Neutrophil (primary cell): ENCODE results near the gene TIAM1.

Source experiments
- H3K27ac ChIP-seq: fragments of 200-600 bp; sonication (generic); 2 replicates; pipeline ENCODE4 v1.5.1; 2016; ENCODE audit warnings: mild to moderate bottlenecking, moderate library complexity
- H3K27me3 ChIP-seq: fragments of 200-600 bp; sonication (generic); 2 replicates; pipeline ENCODE4 v1.6.0; 2016; ENCODE audit warnings: mild to moderate bottlenecking
- H3K36me3 ChIP-seq: fragments of 200-600 bp; sonication (generic); 2 replicates; pipeline ENCODE4 v1.5.1; 2017
- H3K4me1 ChIP-seq, 2 experiments: fragments of 200-600 bp in 1 of 2; sonication (generic) in 1 of 2; 1 replicate in 1 of 2; 2 replicates in 1 of 2; pipeline versions ENCODE4 v1.5.1 to v1.6.1; 2013 to 2016; ENCODE audit warnings: low read depth in 1 of 2, low read length in 1 of 2, mild to moderate bottlenecking in 1 of 2, moderate library complexity in 1 of 2; ENCODE audit not compliant: control insufficient read depth in 1 of 2, insufficient read depth in 1 of 2
- H3K4me3 ChIP-seq, 2 experiments: fragments of 200-600 bp in 1 of 2; sonication (generic) in 1 of 2; 1 replicate in 1 of 2; 2 replicates in 1 of 2; pipeline ENCODE4 v1.5.1; 2013 to 2016; ENCODE audit warnings: low read depth in 1 of 2, low read length in 1 of 2, mild to moderate bottlenecking in 1 of 2, moderate library complexity in 1 of 2
- H3K9me3 ChIP-seq: fragments of 200-600 bp; sonication (generic); 2 replicates; pipeline ENCODE4 v1.5.1; 2016
- TF ChIP-seq, protein P1 (sequence below): fragments of 200-600 bp; sonication (generic); IDR thresholded peaks from 2 replicates; pipeline ENCODE4 v1.5.1; 2016; ENCODE audit warnings: antibody characterized with exemption

TIAM1 gene

GRCh38 chr21:31338908-31339368 is 5.1 kb downstream of the TIAM1 start:
- H3K27ac ChIP-seq, result no peak overlapping the region
- no peaks in the 10 kb centered on the region for H3K36me3 ChIP-seq
- H3K9me3 ChIP-seq, result no peaks in the 10 kb centered on the region
- H3K4me1 ChIP-seq, result no peaks in the 10 kb centered on the region
- H3K4me3 ChIP-seq, result no peak overlapping the region
- TF ChIP-seq, protein P1, sequence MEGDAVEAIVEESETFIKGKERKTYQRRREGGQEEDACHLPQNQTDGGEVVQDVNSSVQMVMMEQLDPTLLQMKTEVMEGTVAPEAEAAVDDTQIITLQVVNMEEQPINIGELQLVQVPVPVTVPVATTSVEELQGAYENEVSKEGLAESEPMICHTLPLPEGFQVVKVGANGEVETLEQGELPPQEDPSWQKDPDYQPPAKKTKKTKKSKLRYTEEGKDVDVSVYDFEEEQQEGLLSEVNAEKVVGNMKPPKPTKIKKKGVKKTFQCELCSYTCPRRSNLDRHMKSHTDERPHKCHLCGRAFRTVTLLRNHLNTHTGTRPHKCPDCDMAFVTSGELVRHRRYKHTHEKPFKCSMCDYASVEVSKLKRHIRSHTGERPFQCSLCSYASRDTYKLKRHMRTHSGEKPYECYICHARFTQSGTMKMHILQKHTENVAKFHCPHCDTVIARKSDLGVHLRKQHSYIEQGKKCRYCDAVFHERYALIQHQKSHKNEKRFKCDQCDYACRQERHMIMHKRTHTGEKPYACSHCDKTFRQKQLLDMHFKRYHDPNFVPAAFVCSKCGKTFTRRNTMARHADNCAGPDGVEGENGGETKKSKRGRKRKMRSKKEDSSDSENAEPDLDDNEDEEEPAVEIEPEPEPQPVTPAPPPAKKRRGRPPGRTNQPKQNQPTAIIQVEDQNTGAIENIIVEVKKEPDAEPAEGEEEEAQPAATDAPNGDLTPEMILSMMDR, result no peak
- peaks cover 31% of the 10 kb centered on the region for H3K27me3 ChIP-seq

DNA sequence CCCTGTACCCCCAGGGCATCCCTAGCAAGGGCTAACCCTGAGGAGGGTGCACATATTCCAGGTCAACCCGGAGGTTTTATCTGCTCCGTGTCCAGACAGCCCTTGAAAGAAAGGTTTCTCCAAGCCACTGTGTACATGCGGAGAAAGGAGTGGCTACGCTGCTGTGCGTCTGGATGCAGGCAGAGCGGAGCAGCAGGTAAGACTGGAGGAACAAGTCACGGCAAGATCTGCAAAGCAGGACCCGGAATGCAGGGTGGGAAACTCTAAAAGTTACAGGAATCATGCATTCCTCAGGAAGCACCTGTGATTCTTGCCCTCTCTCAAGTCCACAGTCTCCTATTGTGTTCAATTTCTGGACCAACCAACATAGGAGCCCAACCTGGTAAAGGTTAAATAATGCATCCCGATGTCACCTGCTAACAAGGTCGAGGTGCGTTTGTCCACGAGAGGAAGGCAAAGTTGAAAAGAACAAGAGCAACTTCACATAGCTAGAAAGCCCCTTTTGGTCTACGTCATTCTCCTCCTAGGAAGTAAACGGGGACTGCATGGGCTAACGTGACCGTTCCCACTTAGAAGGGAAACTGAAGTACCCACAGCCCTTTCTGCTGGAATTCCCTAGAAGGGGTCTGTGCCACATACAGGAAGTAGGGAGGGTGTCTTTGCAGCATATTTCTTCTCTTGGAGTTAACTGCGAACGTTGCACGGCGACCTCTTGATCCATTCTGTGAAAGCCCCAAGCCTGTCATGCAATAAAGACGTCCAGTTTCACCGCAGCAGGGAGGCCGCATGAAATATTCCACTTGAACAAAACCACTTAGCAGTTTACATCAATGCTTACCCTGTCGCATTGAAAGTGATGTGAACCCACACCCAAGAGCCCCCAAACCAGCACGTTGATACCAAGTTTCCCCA is 5.8 kb downstream of the TIAM1 start:
- Histone ChIP-seq H3K4me3 (no peak overlapping the region), H3K9me3 (no peaks in the 10 kb centered on the region), H3K27me3 (peaks cover 25% of the 10 kb centered on the region), H3K4me1 (no peaks in the 10 kb centered on the region), H3K27ac (no peak overlapping the region), H3K36me3 (no peaks in the 10 kb centered on the region)
- TF ChIP-seq, protein P1, result no peak

DNA sequence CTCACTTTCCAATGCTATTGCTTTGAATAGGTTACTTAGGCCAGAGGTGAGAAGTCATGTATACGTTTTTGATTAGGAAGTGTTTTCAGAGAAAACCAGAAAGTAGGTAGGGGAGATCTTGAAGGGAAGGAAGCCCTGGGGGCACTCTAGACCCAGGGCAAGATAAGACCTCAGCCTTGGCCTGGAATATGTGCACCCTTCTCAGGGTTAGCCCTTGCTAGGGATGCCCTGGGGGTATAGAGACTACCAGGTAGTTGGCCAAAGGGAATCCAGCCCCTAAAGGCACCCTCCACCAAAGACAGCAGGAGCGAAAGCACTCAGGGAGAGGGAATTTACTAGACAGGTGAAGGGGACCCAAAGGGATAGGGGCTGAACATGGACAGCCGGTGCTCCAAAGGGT is 7.0 kb downstream of the TIAM1 start:
- Histone ChIP-seq H3K27ac (no peak overlapping the region), H3K4me1 (no peaks in the 10 kb centered on the region), H3K4me3 (no peak overlapping the region), H3K36me3 (no peaks in the 10 kb centered on the region), H3K9me3 (no peaks in the 10 kb centered on the region), H3K27me3 (peaks cover 13% of the 10 kb centered on the region)
- TF ChIP-seq, protein P1, result no peak

GRCh38 chr21:31336739-31337040 is 7.4 kb downstream of the TIAM1 start:
- TF ChIP-seq, protein P1, result no peak
- Histone ChIP-seq H3K36me3 (no peaks in the 10 kb centered on the region), H3K4me1 (no peaks in the 10 kb centered on the region), H3K27ac (no peak overlapping the region), H3K4me3 (no peak overlapping the region), H3K27me3 (peaks cover 9% of the 10 kb centered on the region), H3K9me3 (no peaks in the 10 kb centered on the region)

- Histone ChIP-seq H3K4me3 (no peak overlapping the region), H3K27ac (no peak overlapping the region), H3K9me3 (no peaks in the 10 kb centered on the region), H3K4me1 (no peaks in the 10 kb centered on the region), H3K27me3 (peaks cover 4% of the 10 kb centered on the region), H3K36me3 (no peaks in the 10 kb centered on the region)
- TF ChIP-seq, protein P1, result no peak
These were observed 7.9 kb downstream of the TIAM1 start for GRCh38 chr21:31335957-31336738.
